Activated CD8-positive, alpha-beta memory T cell treated with anti-CD3 and anti-CD28 coated beads, Interleukin-2, amount 50 U/mL, for 1 hour (primary cell): Measurements from ENCODE around the gene HOXA13.

Experiments
- DNase-seq: peaks from one replicate; pipeline ENCODE4 v3.0.0-alpha.2; 2020; ENCODE audit errors: extremely low read depth

The HOXA13 gene

GRCh38 chr7:27192546-27193334 is 7.2 kb downstream of the HOXA13 start:
- DNase-seq = no peak

GRCh38 chr7:27191833-27192545 is 7.9 kb downstream of the HOXA13 start:
- no peak for DNase-seq

- no peak for DNase-seq
Observed at GRCh38 chr7:27191161-27191731, 8.6 kb downstream of the HOXA13 start.

GRCh38 chr7:27189997-27190748 is 9.7 kb downstream of the HOXA13 start:
- DNase-seq = no peak

- DNase-seq = no peak
Observed at GRCh38 chr7:27189295-27189996, 10.4 kb downstream of the HOXA13 start.

- no peak for DNase-seq
Observed at GRCh38 chr7:27188386-27189294, 11.3 kb downstream of the HOXA13 start.

GRCh38 chr7:27187475-27188385 is 12.2 kb downstream of the HOXA13 start:
- DNase-seq = no peak

GRCh38 chr7:27186668-27187474 is 13.0 kb downstream of the HOXA13 start:
- no peak for DNase-seq

- DNase-seq = no peak
Observed at GRCh38 chr7:27185854-27186667, 13.8 kb downstream of the HOXA13 start.

GRCh38 chr7:27185013-27185853 is 14.7 kb downstream of the HOXA13 start, which contains the start of gene HOXA11:
TSS of gene HOXA11 (minus strand) at chr7:27185232. CDS start at chr7:27185144, 88 bp downstream.
- no peak for DNase-seq

GRCh38 chr7:27184337-27185012 is 15.4 kb downstream of the HOXA13 start:
- DNase-seq = no peak

- DNase-seq = no peak
Observed at GRCh38 chr7:27183682-27184336, 16.1 kb downstream of the HOXA13 start.

- DNase-seq = no peak
Observed at GRCh38 chr7:27182861-27183681, 16.8 kb downstream of the HOXA13 start.

GRCh38 chr7:27182285-27182841 is 17.5 kb downstream of the HOXA13 start:
- DNase-seq = no peak
